NOMO-1 (cell line): ENCODE data around the gene JCAD.
A peak's percentile ranks its signal among the peaks of the same experiment; 100 is the strongest.
"Not testable (repeated sequence)": the region's sequence is repeated elsewhere in the genome, so short reads cannot be mapped to it uniquely, and the experiment has no call there.

Experiments used
- DNase-seq, 2 experiments: peaks; one replicate each; lab custom pipeline; 2025; ENCODE audit not compliant: unreplicated experiment in 2 of 2; lab: John Stamatoyannopoulos, UW

JCAD gene

DNA sequence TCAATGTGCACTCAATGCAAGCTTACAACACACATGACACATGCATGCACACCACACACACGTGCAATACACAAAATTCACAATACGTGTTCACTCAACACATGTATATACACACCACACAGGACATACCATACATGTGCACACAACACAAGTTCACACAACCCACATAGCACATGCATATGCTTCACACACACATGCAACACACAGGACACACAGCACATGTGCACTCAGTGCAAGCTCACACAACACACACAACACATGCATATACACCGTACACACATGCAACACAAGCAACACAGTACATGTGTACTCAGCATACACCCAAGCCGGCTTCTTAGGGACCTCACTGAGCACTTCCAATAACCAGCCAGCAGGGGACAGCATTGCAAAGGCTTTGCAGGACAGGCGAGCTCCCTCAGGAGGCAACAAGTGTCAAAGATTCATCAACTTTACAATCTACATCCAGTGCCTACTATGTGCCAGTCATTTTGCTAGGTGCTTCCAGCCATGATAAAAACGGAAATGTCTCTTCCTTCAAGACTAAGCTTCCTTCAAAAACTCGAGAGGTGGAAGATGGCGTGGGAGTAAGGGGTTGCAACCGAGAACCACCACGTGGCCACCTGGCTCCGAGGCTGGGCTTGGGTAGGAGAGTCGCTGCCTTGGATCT is 61.1 kb downstream of the JCAD start:
- peak; percentile 56 to 76 for DNase-seq

DNA sequence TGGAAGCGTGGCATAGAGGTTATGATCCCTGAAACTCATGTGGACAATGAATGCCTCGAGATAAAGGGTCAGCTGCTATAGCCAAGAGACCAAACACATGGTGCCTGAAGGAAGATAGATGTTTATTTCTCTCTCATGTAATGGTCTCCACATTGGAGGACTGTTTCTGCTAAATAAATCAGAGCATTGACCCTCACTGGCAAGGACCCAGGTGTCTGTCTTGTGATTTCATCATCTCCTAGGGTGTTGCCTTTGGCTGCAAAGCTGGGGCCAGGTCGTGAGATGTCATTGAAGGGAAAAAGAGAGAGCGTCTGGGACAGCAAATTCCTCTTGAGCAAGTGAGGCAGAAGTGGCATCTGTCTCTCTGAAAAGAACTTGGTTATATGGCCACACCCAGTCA is 64.6 kb downstream of the JCAD start:
- no peak for DNase-seq

DNA sequence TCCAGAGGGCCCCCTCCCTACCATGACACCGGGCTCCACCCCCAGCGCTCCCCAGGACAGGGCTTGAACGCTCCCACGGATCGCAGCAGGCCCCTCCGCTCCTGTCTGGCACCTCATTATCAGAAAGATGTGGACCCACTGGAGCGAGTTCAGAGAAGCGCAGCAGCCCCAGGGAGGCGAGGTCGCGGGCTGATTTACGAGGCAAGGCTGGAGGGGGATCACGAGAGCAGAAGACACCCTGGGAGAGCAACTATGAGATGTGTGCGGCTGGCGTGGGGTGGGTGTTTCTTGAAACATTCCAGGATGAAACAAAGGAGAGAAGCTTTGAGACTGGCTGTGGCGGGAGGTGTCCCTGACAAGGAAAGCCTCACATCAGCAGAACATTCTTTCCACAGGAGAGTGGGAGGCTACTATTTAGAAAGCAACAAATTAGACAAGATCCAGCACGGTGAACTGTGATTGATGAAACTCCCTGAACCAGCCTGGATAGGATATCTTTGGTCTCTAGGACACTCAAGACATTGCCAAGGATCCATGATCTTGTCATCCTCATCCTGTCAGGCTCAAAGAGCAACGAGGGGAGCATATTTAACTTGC is 66.0 kb downstream of the JCAD start:
- no peak for DNase-seq

DNA sequence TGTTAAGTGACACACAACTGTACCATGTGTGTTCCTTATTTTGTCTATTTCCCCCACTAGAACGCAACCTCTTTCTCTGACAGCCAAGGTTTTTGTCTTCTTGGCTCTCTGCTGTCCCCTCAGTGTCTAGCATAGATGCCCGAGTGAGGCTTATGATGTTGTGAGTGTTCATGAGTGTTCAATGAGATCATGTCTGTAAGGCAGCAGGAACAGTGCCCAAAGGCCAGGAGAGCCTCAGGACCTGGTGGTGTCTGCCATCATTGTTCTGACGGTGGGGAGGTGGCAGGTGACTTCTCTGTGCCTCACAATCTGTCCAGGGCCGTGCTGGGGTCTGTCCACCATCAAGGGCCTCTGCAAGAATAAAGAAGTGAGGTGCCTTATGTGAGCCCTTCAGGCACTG is 66.5 kb downstream of the JCAD start:
- no peak for DNase-seq

DNA sequence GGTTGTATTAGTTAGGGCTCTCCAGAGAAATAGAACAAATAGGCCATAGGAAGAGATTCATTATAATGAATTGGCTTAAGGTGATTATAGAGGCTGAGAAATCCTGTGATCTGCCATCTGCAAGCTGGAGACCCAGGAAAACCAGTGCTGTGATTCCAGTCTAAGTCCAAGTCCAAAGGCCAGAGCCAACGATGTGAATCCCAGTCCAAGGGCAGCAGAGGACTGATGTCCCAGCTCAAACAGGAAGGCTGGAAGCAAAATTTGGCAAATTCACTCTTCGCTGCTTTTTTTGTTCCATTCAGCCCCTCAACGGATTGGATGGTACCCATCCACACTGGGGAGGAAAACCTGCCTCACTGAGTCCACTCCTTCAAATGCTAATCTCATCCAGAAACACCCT is 68.0 kb downstream of the JCAD start:
- DNase-seq: no peak

DNA sequence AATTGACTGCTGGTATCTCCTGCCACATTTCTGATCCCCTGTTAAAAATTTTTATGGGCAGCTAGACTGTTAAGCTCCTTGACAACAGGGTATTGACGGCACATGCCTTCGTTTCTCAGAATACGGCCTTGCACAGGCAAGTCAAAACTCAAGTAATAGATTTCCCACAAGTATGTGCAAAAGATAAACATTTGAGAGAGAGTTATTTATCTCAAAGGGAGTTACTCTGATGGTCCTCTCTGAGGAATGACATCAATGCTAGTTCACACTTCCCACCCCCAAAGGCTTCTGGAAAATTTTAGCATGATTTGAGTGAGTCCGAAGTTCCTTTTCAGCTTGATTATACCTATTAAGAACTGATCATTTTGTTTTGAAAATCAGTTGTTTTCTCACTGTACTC is 71.9 kb downstream of the JCAD start:
- DNase-seq: no peak

DNA sequence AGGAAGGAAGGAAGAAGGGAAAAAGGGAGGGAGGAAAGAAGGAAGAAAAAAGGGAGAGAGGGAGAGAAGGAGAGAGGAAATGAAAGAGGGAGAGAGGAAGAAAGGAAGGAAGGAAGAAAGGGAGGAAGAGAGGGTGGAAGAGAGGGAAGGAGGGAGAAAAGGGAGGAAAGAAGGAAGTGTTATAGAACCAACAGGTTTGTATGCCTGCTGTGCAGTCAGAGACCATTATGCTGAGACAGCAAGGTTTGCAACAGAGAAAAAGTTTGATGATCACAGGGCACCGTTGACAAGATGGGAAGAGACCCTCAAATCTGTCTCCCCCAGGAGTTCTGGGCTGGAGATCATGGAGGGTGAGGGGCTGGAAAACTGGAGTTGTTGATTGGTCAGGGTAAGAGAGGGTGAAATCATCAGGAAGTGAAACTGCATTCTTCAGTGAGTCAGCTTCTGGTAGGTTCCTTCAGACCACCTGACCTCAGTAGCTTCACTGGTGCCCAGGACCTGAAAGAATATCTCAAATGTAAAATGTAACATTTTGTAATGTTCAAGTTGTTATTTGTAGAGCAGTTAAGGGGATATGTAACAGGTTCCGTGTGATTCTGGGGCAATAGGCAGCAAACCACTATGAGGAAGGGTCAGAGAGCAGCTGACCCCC is 76.3 kb downstream of the JCAD start:
- DNase-seq: peak in 1 of 2 experiments; percentile 1

DNA sequence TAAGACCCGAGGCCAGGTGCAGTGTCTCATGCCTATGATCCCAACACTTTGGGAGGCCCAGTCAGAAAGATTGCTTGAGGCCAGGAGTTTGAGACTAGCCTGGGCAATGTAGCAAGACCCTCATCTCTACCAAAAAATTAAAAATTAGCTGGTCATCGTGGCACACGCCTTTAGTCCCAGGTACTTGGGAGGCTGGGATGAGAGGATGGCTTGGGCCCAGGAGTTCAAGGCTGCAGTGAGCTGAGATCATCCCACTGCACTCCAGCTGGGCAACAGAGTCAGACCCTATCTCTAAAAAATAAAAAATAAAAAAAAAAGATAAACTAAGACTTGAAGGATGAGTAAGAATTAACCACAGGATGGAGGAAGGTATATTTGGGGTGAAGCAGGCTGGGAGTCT is 77.9 kb downstream of the JCAD start:
- DNase-seq: no peak

DNA sequence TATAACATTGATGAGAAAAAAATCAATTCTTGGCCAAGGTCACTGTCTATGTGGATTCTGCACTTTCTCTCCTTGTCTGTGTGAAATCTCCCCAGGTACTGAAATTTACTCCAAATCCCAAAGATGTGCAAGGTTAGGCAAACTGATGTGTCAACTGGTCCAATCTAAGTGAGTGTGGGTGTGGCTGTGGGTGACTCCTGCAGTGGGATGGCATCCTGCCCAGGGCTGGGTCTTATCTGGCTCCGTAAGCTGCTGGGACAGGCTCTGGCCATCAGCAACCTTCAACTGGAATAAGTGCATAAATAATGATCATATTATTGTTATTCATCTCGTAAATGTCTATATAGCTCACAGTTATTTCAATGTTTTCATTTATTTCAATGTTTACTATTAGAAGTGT is 79.3 kb downstream of the JCAD start:
- DNase-seq: no peak

DNA sequence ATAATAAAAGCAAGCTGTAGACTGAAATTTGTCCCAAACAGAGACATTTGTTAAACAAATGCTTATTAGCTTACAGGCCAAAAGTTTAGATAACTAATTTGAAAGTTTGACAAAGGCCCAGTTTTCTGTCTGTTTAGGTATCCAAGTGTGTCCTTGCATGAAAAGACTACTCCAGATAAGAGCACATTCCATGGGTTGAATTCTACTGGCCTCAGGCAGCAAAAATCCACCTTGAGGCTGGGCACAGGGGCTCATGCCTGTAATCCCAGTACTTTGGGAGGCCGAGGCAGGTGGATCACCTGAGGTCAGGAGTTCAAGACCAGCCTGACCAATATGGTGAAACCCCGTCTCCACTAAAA is 80.0 kb downstream of the JCAD start:
- not testable (repeated sequence) for DNase-seq

DNA sequence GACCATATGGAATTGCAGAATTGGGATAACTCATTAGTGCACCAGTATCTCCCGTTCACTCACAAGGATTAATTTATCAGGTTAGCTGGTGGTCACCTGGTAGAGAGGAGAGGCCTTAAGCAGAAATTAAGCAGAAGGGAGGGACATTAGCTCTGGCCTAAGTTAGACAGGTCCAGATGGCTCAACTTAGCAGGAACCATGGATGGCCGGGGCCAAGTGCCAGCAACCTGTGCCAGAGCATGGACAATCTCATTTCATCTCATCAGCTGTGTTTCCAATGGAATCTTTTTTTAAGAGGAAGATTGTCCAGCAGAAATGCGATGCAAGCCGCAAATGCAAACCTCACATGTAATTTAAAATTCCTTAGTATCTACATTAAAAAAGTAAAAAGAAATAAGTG is 82.2 kb downstream of the JCAD start:
- no peak for DNase-seq

DNA sequence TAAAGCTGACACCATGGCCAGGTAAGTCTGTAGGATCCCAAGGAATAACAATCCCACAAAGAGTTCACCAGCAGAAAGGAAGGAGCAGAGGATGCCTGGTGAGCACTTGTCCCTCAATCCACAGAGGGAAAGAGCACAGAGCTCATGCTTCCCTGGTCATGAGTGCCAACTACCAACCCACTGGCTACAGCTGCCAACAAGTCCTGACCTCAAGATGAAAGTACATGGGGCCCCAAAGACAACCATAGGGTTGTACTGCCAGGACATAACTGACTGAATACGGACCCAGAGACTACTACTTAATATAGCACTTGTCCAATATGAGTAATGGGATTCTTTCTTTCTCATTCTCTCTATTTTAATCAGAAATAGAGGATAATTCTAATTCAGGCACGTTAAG is 83.3 kb downstream of the JCAD start:
- DNase-seq: no peak

DNA sequence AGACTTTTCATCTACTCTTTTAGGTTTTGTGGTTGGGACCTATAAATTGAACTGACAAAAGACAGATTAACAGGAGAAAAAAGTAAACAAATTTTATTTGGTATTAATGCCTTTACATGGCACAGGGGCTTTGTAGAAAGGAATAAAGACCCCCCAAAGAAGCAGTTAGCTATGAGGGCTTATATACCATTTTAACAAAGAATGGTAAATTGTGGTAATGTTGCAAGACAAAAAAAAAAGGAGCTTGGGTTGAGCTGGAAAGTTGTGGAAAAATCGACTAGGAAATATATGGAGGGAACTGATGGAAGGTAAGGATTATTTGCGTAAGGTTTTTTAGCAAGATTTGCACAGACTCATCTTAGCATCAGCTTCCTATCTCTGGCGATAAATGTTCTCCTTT is 84.6 kb downstream of the JCAD start:
- no peak for DNase-seq

DNA sequence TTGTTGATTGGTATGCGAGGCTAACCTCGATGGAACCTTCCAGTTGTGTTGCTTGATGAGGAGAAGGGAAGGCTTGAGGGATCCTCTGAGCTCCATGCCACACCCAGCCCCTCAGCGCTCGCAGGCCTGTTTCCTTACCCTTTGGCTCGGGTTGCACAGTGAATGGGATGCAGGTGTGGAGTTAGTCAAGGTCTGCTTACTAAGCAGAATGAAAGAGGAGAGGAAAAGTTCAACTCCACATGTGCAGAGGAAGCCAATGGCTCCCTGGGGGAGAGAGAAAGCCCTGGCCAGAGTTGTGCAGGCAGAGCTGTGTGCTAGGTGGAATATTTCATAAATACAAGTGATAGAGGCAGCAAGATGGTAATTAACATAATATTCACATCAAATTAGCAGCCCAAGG is 85.5 kb downstream of the JCAD start:
- DNase-seq: no peak

DNA sequence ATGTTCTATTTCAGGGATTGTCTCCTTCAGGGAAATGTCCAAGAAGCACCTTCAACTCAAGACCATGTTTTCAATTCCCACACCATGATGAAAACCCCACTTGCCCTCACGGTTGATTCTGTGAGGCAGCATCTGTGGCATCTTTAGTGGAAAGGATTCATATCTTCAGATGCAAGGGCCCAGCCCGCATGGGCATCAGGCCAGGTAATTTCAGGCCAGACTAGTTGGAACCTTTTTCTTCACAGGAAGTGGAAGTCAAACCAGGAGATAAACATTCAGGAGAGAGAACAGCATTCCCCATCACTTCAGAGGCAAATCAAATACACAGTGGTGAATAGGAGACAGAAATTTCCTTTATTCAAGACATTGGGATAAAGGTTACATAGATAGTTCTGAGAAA is 88.8 kb downstream of the JCAD start:
- DNase-seq: no peak

DNA sequence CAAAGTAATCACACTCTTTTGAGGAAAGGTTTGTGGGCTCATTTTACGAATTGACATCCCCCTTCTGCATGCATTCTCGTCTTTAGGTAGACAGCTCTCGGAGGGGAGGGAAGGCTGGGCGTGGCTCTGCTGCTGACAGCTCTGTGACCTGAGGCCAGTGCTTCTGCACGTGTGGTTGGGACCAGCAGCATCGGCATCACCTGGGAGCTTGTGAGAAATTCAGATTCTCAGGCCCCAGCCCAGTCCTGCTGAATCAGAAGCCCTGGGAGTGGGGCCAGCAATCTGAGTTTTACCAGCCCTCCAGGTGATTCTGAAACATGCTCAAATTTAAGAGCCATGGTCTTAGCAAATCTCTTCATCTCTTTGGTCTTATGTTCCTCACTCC is 89.4 kb downstream of the JCAD start:
- no peak for DNase-seq

DNA sequence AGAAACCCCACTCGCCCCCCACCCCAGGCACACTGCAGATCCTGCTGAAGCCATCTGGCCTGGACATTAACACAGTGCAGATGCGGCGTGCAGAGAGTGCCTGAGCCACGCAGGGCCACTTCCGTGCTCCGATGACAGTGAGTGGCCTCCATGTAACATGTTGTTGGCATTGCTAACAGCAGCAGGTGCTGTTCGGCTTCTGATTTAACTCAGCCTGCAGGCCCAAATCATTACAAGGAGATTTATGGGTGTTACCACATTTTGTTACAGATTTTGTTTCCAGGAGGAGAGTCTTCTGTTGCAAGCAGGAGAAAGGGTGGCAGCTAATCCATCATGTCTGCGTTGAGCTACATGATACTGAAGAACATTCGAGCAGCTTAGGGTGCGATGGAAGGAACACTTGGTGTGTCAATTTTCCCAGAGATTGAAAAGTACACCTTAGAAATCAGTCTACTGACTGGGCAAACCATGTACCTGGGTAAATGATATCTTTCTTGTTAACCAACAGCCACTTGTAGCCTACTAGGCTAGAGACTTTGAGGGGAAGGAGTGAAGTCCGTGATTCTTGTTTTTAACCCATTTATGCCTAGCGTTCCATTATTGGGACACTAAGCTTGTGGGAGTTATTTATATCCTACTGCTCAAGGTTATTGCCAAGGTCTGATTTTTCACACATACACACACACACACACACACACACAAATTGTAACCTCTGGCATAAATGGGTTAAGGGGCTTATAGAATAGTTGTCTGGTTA is 90.0 kb downstream of the JCAD start:
- DNase-seq: no peak

DNA sequence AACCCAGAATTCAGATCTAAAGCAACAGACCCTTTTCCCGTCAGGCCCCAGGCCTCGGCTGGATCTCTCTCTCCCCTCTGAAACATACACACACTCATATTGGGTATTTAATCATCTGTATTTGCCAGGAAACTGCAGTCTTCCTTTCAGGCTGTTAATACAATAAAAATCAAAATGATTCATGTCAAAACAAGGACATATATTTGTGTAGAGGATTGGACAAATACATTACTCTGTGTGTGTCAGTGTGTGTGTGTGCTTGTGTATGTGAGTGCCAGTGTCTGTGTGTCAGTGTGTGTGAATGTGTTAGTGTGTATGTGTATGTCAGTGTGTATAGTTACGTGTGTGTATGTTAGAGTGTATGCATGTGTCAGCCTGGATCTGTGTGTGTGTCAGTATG is 90.8 kb downstream of the JCAD start:
- no peak for DNase-seq

DNA sequence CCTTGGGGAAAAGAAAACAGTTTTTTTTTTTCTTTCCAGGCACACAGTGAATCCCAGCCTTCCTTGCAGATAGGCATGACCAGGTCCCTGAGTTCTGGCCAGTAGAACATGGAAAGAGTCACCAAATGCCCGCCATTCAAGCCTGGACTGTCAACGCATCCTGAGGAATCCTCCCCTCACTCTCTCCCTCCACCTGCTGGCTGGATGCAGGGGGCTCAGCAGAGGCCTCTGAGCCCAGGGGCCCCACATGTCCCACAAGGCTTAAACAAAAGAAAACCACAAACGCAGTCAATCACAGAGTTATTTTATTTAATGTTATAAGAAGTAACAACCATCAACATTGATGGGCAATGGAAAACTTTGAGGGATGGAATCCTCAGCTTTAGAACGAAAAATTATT is 93.1 kb downstream of the JCAD start:
- no peak for DNase-seq
